PFSK-1 (cell line): Measurements from ENCODE around the gene CSKMT. TPM values are rescaled to one million over a fixed set of nuclear protein-coding genes. Genes with fewer than 3 reads are reported as not detected.

Source experiments
- FOXP2 ChIP-seq: optimal IDR thresholded peaks from 2 replicates; pipeline ENCODE3; 2011; ENCODE audit warnings: borderline replicate concordance, control low read depth, inconsistent platforms; ENCODE audit not compliant: insufficient read depth; ENCODE audit errors: extremely low read length, extremely low read depth
- POLR2AphosphoS5 ChIP-seq: IDR thresholded peaks from 2 replicates; pipeline ENCODE4 v1.6.1; 2012; ENCODE audit warnings: low read depth, mild to moderate bottlenecking, control low read depth, low read length, moderate library complexity
- REST ChIP-seq, 2 experiments: IDR thresholded peaks; 2 replicates each; pipeline versions ENCODE4 v1.6.1 to v1.8.0; 2011 to 2012; ENCODE audit warnings: low read depth in 2 of 2, low read length in 2 of 2, control low read depth in 1 of 2, inconsistent platforms in 1 of 2, mild to moderate bottlenecking in 1 of 2, moderate library complexity in 1 of 2; ENCODE audit not compliant: insufficient read depth in 1 of 2
- SIN3A ChIP-seq: IDR thresholded peaks from 2 replicates; pipeline ENCODE4 v1.6.1; 2012; ENCODE audit warnings: mild to moderate bottlenecking, low read length, moderate library complexity, borderline replicate concordance; ENCODE audit not compliant: insufficient read depth
- TAF1 ChIP-seq: IDR thresholded peaks from 2 replicates; pipeline ENCODE4 v1.6.1; 2012; ENCODE audit warnings: low read length, control low read depth, borderline replicate concordance; ENCODE audit not compliant: insufficient read depth
- polyA plus RNA-seq: library from polyadenylated mRNA; unstranded; fragments of >200 nt; gene quantifications from one replicate; pipeline ENCODE4 v1.2.1, GENCODE V29; 2012; ENCODE audit warnings: low read depth, missing spikeins; ENCODE audit not compliant: insufficient read length

Gene CSKMT
- 95.0 TPM for polyA plus RNA-seq

GRCh38 chr11:62665075-62665598 is at the start of gene CSKMT, which contains the start of gene C11orf98:
CSKMT (plus strand) TSS chr11:62665312; CDS start chr11:62665880, 568 bp downstream.
C11orf98 (minus strand) TSS chr11:62665210; CDS start chr11:62665169, 41 bp downstream.
- TF ChIP-seq POLR2AphosphoS5 (peak; percentile 100), REST (IDR thresholded peaks at IDR 0.05; ENCODE audit: insufficient read depth in 1 of 2, low read depth in 2 of 2, low read length in 2 of 2) (peak in 1 of 2 experiments; percentile 79), FOXP2 (no peak), SIN3A (peak; percentile 97), TAF1 (peak; percentile 99)

- TF ChIP-seq SIN3A, result no peak
- no peak for TF ChIP-seq FOXP2
- TF ChIP-seq POLR2AphosphoS5, result no peak
- no peak for TF ChIP-seq TAF1
- TF ChIP-seq REST (IDR thresholded peaks at IDR 0.05; ENCODE audit: insufficient read depth in 1 of 2, low read depth in 2 of 2, low read length in 2 of 2), result no peak
Measured at GRCh38 chr11:62615521-62615920, 49.6 kb upstream of the CSKMT start.

- TF ChIP-seq REST (IDR thresholded peaks at IDR 0.05; ENCODE audit: insufficient read depth in 1 of 2, low read depth in 2 of 2, low read length in 2 of 2) (no peak), TAF1 (no peak), FOXP2 (no peak), SIN3A (no peak), POLR2AphosphoS5 (no peak)
Measured at GRCh38 chr11:62621027-62621566, 44.0 kb upstream of the CSKMT start.

- TF ChIP-seq REST (IDR thresholded peaks at IDR 0.05; ENCODE audit: insufficient read depth in 1 of 2, low read depth in 2 of 2, low read length in 2 of 2) (peak in 1 of 2 experiments; percentile 10; a peak in 2 of 4 replicates), POLR2AphosphoS5 (peak; percentile 93), TAF1 (no peak; the same call in 1 of the 2 replicates), SIN3A (peak; percentile 95; the same call in 1 of the 2 replicates), FOXP2 (peak; percentile 98)
Measured at GRCh38 chr11:62621567-62622470, 43.3 kb upstream of the CSKMT start, which contains the start of gene B3GAT3. B3GAT3 (minus strand) TSS chr11:62621986; CDS start chr11:62621947, 39 bp downstream.
